T47D (cell line): Measurements from ENCODE around the gene SCG2.

Experiments used
- DNase-seq, 2 experiments: peaks; one replicate each; pipeline versions ENCODE4 v3.0.0 to v3.0.0-alpha.2; 2011 to 2012; ENCODE audit warnings: low read depth in 1 of 2, low spot score in 1 of 2
- JUND ChIP-seq: IDR thresholded peaks from 2 replicates; pipeline ENCODE4 v1.6.1; 2012; ENCODE audit warnings: low read depth
- in situ Hi-C: cut with HindIII; loops from 2 replicates; pipeline ENCODE4 v1.10.0; 2016; ENCODE audit warnings: low sequenced_read_pairs, low pct_unique_long_range_greater_than_20kb

The SCG2 gene

DNA sequence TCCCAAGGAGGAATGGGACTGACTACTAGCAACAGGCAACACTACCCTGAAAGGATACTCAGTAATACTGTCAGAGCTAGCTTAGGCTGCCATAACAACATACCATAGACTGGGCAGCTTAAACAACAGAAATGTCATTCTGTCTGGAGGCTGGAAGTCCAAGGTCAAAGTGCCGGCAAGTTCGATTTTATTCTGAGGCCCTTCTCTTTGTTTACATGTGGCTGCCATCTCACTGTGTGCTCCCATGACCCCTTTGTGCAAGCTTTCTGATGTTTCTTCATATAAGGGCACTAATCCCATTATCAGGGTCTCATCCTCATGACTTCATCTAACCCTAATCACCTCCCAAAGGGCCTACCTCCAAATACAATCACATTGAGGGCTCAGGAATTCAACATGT lies 30.7 kb upstream of the SCG2 start:
- no peak for TF ChIP-seq JUND
- DNase-seq = no peak
- in situ Hi-C loops = no loop called here

DNA sequence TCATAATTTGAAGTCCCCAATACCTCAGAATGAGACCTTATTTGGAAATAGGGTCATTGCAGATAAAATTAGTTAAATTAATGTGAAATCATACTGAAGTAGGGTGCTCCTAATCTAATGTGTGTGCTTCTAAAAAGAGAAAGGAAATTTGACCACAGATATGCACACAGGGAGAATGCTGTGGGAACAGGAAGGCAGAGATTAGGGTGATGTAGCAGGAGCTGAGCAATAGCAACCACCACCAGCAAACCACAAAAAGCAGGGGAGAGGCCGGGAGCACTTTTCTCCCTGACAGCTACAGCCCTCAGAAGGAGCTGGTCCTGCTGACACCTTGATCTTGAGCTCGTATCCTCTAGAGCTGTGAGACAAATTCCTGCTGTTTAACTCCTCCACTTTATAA lies 24.6 kb upstream of the SCG2 start:
- TF ChIP-seq JUND = no peak
- in situ Hi-C loops = no loop called here

DNA sequence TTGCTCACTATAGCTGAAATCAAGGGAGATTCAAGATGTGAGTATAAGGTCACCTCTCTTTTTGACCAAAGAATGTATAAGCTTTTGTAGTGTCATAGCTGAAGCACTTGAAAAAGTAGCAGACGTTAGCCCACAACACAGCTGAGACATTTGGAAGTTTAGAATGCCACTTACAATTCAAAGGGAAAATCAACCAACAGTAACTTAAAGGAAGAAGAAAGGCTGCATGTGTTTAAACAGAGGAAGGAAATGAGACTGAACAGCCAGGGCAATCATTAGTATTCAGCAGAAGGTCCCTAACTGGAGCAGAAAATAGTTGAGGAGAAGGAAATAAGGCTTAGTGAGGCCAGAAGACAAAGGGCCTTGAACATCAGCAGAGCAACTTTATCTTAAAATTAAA lies 23.5 kb upstream of the SCG2 start:
- DNase-seq = no peak
- no peak for TF ChIP-seq JUND
- in situ Hi-C loops = no loop called here

More for the DNA sequence above, 24.6 kb upstream of the SCG2 start:
- no peak for DNase-seq

DNA sequence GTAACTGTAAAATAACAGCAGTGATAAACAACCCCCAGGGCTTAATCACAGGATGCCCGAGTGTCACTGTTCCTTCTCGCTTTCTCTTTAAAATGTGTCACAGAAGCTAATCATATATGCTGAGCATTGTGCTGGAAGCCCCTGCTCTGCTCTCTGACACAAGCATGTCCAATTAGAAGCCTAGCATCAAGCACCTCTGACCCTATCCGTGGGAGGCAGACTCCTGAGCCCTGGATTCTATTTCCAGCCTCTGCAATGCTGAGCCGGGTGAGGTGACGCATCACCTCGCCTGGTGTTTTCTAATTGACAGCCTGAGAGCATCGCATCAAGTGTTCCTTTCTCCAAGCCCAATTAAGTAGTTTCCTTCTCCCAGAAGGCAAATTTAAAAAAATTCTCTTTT lies 19.7 kb upstream of the SCG2 start:
- in situ Hi-C loops = no loop called here
- no peak for TF ChIP-seq JUND
- no peak for DNase-seq

DNA sequence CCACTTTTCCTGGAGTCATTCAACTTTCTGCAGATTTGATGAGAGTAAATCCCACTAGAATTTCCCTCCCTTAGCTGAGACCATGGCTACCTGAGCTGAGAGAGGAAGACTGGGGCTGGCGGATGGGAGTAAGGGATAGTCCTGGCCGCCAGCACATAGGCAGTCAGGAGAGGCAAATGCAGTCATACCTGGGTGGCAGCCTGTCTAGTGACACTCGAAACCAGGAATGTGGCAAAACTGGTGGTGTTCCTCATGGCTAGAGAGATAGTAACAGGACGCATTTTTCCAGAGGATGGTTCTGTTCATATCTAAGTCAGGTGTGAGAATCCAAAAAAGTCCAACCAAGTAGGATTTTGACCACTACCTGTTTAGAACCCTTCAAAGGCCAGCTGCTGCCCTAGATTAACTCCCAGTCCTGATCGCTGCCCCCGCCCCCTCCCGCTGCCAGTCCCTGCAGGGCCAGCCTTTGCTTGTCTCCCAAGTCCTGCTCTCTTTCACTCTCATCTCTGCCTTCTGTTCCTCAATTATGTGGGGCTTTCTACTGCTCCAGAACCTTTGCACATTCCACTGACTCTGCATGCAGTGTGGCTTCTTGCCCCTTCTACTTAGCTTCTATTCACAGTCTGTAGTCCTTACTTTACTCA lies 17.4 kb upstream of the SCG2 start:
- in situ Hi-C loops = no loop called here
- TF ChIP-seq JUND = no peak
- peak; percentile 35 to 84 for DNase-seq

DNA sequence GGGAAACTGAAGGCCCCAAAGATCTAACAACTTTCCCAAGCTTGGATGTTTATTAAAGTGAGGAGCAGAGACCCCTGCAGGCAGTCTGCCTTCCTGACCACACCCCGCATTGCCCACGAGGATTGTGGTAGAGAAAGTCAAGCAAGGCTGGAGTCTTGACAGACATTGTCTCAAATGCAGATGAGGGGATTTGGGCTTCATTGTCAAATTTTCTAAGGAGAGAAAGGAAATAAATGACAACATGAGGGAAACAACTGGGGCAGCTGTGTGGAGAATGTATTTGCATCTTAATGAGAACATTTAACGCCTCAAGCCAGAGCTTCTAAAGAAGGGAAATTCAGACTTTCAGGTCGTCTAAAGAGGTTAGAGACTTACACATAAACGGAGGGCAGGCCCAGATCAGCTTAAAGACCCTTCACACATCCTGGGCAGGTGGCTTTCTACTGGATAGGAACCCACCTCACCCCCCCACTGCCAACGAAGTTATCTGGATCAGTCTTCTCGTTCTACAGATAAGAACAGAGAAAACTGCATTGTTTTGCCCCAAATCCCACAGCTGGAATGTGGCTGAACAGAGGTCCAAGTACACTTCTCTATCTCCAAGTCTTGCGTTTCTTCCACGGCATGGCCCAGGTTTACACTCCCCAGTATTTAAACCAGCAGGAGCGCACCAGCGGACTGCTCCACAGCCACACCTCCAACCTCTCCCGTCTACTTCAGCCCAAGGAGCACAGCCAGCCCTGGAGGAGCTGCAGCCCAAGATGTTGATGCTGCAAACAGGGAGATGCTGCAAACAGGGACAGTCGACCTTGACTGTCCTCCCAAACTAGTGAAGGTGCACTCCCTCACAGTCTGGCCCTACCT lies 16.2 kb upstream of the SCG2 start:
- in situ Hi-C loops = no loop called here
- DNase-seq = no peak
- TF ChIP-seq JUND = no peak

DNA sequence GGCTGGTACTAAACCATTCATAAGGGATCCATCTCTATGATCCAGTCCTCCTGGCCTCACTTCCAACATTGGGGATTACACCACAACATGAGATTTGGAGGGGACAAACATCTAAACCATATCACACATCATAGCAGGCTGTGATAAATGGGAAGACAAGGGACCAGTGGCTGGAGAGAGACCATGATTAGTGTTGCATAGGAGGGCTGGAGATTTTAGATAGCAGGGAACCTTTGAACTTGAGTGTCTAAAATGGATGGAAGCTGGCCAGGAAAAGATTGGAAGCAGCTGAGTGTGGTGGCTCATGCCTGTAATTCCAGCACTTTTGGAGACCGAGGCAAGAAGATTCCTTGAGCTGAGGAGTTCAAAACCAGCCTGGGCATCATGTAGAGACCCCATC lies 12.4 kb upstream of the SCG2 start:
- TF ChIP-seq JUND = no peak
- DNase-seq = no peak
- in situ Hi-C loops = no loop called here

DNA sequence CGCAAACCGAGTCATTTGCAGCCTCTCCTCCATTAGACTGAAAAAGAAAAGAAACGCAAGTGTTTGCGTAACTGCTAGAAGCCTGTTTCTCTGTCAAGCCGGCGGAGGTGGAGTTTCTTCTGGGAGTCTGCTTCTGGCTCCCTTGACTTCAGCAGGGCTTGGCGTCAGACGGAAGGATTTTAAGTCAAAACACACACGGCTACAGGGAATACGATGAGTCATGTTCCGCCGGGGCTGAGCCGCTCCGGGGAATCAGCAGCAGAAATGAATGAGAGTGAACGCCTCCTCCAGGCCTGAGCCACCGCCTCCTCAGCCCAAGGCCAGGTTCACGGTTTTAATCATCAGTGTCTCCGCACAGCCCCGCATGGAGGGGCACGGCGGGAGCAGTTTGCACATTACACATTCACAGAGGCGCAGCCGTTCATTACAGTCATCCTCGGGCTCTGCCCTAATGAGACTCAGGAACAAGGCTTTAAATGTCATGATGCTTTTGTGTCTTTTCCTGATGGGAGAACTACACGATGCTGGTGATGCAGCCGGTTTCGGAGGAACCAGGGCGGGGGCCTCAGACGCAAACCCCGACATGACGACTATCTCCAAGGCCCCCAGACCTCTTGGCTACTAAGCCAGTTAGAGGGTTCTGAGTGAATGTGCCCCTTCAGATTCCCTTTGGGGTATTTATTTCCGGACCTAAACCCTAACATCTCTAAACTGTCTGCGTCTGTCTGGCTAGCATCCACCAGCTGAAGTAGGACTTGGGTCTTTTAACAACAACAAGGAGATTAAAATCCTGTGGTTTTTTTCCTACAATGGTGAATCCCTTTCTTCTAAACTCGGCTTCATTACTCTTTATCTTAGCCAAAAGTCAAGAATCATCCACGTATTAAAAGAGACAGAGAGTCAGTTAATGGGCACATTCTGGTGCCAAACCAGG lies 11.1 kb upstream of the SCG2 start:
- peak; percentile 52 to 72 for DNase-seq
- TF ChIP-seq JUND = no peak
- in situ Hi-C loops = no loop called here

DNA sequence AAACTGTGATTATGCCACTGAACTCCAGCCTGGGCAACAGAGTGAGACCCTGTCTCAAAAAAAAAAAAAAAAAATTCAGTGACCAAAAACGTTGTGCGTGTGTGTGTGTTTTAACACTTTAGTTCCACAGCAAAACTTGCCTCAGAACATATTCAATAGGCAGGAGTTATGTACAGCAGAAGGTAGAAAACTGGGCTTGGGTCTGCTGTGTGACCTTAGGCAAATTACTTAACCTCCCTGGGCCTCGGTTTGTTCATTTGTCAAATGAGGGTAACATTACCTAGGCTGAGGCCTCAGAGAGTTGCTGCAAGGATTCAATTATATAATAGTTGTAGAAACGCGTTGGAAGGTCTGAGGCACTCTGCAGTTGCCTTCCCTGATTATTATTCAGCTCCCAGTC lies 10.3 kb upstream of the SCG2 start:
- no peak for TF ChIP-seq JUND
- no peak for DNase-seq
- in situ Hi-C loops = no loop called here

DNA sequence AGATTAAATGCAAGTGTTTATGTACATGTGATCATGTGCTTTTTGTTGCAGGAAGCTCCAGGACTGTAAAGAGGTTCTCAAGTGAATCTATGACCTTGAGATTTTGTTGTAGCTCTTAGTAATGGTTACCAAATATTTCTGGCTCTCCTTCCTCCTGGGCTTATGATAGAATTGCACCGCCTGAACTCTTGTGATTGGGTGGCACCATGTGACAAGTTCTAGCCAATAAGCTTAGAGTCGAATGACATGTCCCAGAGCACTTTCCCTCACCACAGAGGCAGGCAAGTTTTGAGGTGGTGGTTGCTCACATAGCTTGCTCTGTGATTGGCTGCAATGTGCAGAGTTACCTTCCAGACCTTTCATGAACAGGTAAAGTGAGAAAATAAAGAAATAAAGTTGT lies 8.9 kb upstream of the SCG2 start:
- in situ Hi-C loops = no loop called here
- DNase-seq = no peak
- no peak for TF ChIP-seq JUND

DNA sequence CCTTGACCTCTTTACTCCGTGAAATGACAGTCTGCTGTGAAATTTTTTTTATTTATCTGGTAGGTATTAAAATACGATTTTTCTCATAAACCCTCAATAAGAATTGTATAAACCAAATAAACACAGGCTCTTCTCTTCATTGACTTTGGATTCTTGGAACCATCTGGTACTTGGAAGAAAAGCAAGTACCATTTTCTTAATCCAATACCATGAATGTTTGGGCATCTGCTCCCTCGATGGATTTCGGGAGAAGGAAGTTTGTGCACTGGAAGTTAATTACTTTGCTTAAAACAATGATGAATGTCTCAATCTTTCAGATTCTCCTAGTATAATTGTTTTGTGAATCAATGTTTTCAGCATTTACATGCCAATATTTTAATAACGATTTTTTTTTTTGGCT lies 5.3 kb upstream of the SCG2 start:
- no peak for DNase-seq
- in situ Hi-C loops = no loop called here
- no peak for TF ChIP-seq JUND

DNA sequence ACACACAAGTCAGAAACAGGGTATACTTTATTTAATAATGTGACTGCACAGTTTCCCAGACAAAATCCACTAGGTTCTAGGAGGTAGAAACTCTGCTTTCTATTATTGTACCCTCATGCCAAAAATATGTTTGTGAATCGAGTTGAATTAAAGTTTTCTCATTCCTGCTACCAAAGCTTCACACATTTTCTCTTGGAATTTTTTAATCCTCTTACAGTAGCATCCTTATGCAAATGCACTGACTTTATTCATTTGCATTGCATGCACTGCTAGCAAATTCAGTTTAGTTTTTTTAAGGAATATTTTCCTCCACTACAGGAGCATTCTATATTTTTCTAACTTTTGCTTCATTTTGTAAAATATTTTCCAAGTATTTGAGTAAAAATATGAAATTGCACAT lies 4.8 kb upstream of the SCG2 start:
- no peak for DNase-seq

DNA sequence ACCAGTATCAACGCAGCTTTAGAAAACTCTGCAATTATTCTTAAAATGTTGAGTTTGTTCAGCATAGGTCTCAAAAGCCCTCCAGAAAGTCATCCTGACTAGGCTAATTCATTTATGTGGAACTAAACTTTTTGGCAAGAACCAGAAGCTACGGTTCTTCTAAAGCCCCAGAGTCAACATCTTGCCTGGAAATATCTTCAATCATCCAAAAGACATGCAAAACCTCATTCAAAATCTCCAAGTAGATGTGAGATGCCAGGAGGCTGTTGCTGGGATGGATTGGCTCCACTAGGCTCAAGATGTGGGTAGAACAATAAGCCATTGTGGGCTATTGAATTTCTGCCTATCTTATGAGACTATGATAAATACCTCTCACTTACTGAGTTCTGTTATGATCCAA lies 2.1 kb upstream of the SCG2 start:
- no peak for DNase-seq
- no peak for TF ChIP-seq JUND
- in situ Hi-C loops = no loop called here

More for the DNA sequence above, 4.8 kb upstream of the SCG2 start:
- no peak for TF ChIP-seq JUND
- in situ Hi-C loops = no loop called here
